ENCODE data around the gene INCENP. TPM values are rescaled to one million over a fixed set of nuclear protein-coding genes. Genes with fewer than 3 reads are reported as not detected.

INCENP gene
- total RNA-seq, 4 donors from 2014 or later, result 7.7 to 28.8 (median 13.0) TPM

DNA sequence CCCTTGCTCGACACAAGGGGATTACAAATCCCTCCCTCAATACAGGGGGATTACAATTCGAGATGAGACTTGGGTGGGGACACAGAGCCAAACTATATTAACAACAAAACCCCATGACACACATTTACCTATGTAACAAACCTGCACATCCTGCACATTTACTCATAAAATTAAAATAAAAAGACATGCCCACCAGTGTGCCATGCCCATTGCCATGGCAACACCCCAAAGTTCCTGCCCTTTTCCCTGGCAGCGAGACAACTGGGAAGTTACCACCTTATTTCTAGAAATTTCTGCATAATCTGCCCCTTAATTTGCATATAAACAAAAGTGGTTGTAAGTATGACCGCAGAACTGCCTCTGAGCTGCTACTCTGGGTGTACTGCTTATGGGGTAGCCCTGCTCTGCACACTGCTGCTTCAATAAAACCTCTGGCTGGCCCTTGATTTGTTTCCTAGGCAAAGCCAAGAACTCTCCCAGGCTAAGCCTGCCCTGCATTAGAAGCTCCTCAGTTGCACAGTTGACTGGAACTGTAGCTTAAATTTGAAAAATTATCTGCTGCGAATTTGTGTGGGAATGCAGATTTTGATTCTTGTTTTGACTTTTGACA, 8.6 kb upstream of the INCENP start:
- Histone ChIP-seq H3K4me1 (peaks cover 0 to 7% (median 1%) of the 10 kb centered on the region in 4 donors), H3K4me3 (no peak overlapping the region), H3K9me3 (peaks cover 0 to 6% (median 0%) of the 10 kb centered on the region in 4 donors), H3K27ac (no peak overlapping the region), H3K27me3 (no peaks in the 10 kb centered on the region), H3K36me3 (no peaks in the 10 kb centered on the region)
- 66 to 67% methylated on average over 5 of the region's 5 CpGs for WGBS, 2 donors
- TF ChIP-seq POLR2A (IDR thresholded peaks at IDR 0.05), result no peak
- no peak for TF ChIP-seq EP300 (IDR thresholded peaks at IDR 0.05)
- TF ChIP-seq, protein P1, sequence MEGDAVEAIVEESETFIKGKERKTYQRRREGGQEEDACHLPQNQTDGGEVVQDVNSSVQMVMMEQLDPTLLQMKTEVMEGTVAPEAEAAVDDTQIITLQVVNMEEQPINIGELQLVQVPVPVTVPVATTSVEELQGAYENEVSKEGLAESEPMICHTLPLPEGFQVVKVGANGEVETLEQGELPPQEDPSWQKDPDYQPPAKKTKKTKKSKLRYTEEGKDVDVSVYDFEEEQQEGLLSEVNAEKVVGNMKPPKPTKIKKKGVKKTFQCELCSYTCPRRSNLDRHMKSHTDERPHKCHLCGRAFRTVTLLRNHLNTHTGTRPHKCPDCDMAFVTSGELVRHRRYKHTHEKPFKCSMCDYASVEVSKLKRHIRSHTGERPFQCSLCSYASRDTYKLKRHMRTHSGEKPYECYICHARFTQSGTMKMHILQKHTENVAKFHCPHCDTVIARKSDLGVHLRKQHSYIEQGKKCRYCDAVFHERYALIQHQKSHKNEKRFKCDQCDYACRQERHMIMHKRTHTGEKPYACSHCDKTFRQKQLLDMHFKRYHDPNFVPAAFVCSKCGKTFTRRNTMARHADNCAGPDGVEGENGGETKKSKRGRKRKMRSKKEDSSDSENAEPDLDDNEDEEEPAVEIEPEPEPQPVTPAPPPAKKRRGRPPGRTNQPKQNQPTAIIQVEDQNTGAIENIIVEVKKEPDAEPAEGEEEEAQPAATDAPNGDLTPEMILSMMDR (IDR thresholded peaks at IDR 0.05), result no peak
- DNase-seq (ENCODE audit: low spot score in 2 of 2), result no peak

DNA sequence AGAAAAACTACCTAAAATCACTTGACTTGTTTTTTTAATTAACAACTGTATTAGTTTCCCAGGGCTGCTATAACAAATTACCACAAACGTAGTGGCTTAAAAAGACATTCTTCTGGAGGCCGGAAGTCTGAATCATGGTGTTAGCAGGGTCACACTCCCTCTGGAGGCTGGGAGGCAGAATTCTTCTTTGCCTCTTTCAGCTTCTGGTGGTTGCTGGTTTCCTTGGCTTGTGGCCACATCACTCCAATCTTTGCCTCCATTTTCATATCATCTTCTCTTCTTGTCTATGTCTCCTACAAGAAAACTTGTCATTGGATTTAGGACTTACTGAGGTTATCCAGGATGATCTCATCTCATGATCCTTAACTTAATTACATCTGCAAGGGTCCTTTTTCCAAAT, 7.4 kb upstream of the INCENP start:
- Histone ChIP-seq H3K36me3 (no peaks in the 10 kb centered on the region), H3K27ac (no peak overlapping the region), H3K4me3 (no peak overlapping the region), H3K9me3 (peaks cover 0 to 6% (median 0%) of the 10 kb centered on the region in 4 donors), H3K4me1 (peaks cover 0 to 7% (median 1%) of the 10 kb centered on the region in 4 donors), H3K27me3 (no peaks in the 10 kb centered on the region)
- TF ChIP-seq POLR2A (IDR thresholded peaks at IDR 0.05) (no peak), EP300 (IDR thresholded peaks at IDR 0.05) (no peak)
- TF ChIP-seq, protein P1 (IDR thresholded peaks at IDR 0.05), result no peak
- DNase-seq (ENCODE audit: low spot score in 2 of 2), result no peak
- 48 to 82% methylated on average over 2 of the region's 2 CpGs for WGBS, 2 donors

DNA sequence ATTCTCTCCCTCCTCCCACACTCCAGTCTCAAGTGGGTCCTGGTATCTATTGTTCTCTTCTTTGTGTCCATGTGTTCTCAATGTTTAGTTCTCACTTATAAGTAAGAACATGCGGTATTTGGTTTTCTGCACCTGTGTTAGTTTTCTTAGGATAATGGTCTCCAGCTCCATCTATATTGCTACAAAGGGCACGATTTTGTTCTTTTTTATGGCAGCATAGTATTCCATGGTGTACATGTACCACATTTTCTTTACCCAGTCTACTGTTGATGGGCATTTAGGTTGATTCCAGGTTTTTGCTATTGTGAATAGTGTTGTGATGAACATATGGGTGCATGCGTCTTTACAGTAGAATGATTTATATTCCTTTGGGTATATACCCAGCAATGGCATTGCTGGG, 4.2 kb upstream of the INCENP start:
- 73 to 88% methylated on average over 3 of the region's 3 CpGs for WGBS, 2 donors
- no peak for DNase-seq (ENCODE audit: low spot score in 2 of 2)
- H3K27me3 ChIP-seq, result no peaks in the 10 kb centered on the region
- H3K9me3 ChIP-seq, result peaks cover 0 to 6% (median 0%) of the 10 kb centered on the region in 4 donors
- no peak overlapping the region for H3K27ac ChIP-seq
- H3K36me3 ChIP-seq, result no peaks in the 10 kb centered on the region
- H3K4me1 ChIP-seq, result peaks cover 0 to 8% (median under 1%) of the 10 kb centered on the region in 4 donors
- TF ChIP-seq EP300 (IDR thresholded peaks at IDR 0.05) (no peak), POLR2A (IDR thresholded peaks at IDR 0.05) (no peak)
- TF ChIP-seq, protein P1 (IDR thresholded peaks at IDR 0.05), result no peak
- H3K4me3 ChIP-seq, result no peak overlapping the region

DNA sequence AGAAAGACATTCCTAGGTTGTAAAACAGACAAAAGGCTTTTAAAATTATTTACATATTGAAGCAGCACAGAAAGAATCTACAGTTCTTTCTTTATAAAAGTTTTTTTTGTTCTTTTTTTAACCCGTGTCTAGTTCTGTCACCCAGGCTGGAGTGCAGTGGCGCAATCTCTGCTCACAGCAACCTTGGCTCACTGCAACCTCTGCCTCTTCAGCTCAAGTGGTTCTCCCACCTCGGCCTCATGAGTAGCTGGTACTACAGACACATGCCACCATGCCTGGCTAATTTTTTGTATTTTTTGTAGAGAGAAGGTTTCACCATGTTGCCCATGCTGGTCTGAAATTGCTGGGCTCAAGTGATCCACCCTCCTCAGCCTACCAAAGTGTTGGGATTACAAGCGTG, 3.8 kb upstream of the INCENP start:
- 77 to 79% methylated on average over 4 of the region's 4 CpGs for WGBS, 2 donors
- Histone ChIP-seq H3K9me3 (peaks cover 0 to 6% (median 0%) of the 10 kb centered on the region in 4 donors), H3K27ac (no peak overlapping the region), H3K27me3 (no peaks in the 10 kb centered on the region), H3K4me3 (no peak overlapping the region), H3K4me1 (peaks cover 0 to 13% (median 4%) of the 10 kb centered on the region in 4 donors), H3K36me3 (no peaks in the 10 kb centered on the region)
- DNase-seq (ENCODE audit: low spot score in 2 of 2), result no peak
- TF ChIP-seq, protein P1 (IDR thresholded peaks at IDR 0.05), result no peak
- no peak for TF ChIP-seq POLR2A (IDR thresholded peaks at IDR 0.05)
- no peak for TF ChIP-seq EP300 (IDR thresholded peaks at IDR 0.05)

DNA sequence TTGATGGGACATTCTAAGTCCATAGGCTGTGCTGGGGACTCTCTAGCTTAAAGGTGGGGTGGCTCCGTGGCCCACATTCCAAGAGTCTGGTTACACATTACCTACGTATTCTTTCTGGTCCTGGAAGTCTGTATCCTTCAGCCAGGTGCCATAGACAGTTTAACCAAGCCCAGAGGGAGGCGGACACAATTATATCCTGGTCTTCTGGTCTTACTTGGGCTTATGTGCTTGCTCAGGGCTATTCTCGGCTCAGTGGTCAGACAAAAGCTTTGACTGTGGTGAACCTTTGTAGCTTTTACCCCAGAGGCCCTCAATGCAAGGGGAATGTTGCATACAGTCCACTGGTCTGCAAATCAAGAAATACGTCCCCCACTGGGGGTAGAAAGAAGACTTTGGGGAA, 3.4 kb upstream of the INCENP start:
- 87 to 94% methylated on average over 5 of the region's 5 CpGs for WGBS, 2 donors
- TF ChIP-seq POLR2A (IDR thresholded peaks at IDR 0.05) (no peak), EP300 (IDR thresholded peaks at IDR 0.05) (no peak)
- TF ChIP-seq, protein P1 (IDR thresholded peaks at IDR 0.05), result no peak
- H3K27me3 ChIP-seq, result no peaks in the 10 kb centered on the region
- peaks cover 0 to 17% (median 6%) of the 10 kb centered on the region in 4 donors for H3K4me1 ChIP-seq
- no peak overlapping the region for H3K27ac ChIP-seq
- no peak for DNase-seq (ENCODE audit: low spot score in 2 of 2)
- no peak overlapping the region for H3K4me3 ChIP-seq
- no peaks in the 10 kb centered on the region for H3K36me3 ChIP-seq
- peaks cover 0 to 6% (median 0%) of the 10 kb centered on the region in 4 donors for H3K9me3 ChIP-seq
